ENCODE results near the gene KCND3.

The KCND3 gene

DNA sequence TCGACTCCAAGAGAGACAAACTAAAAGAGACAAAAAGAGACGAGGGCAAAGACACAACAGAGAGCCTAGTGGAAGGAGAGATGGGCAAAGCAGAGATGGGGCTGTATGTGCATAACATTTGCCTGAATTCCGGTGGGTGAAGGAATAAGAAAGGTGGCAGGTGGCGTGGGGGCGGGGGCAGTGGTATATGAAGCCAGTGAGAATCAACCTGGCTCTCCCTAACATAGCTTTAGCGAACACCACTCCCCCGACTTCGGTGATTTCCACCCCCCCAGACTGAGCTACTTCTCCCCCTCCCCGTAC, 251.4 kb downstream of the KCND3 start:
- DNase-seq, result no peak

DNA sequence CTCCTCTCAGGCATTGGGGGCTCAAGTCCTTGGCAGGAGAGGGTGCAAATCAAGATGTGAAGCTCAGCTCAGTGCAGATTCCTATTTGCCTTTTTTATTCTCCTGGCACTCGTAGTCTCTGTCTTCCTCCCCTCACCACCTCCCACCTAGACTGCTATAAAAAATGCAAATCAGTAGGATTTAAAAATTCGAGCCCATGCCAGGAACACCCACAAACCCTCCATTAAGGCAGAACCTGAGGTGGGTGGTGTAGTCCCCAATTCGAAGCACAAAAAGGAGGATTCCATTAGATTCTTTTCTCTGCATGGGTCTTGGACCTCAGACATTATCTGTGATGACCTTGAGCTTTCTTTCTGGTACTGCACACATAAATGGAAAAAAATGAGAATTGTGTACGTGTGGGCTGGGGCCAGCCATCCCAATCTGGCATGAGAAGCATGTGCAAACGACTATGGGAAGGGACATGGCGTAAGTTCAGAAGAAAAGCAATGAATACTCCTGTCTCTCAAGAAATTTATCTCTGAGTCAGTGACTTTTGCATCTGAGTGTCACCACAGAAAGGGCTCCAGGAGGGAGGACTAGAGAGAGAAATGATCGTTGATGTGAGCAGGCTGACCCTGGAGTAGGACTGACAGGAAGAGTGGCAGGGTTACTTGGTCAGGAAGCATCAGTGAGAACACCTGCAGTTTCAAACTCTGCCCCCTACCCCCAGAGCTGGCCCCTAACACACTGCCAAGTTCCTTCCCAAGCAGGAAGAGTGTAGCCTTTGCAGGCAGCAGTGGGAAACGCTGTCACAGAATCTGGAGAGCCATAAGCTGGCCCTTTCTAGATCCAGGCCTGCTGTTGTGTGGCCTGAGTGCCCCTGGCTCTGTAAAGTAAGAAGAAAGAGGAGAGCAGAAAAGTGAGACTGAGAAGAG, 252.0 kb downstream of the KCND3 start:
- DNase-seq, result no peak

DNA sequence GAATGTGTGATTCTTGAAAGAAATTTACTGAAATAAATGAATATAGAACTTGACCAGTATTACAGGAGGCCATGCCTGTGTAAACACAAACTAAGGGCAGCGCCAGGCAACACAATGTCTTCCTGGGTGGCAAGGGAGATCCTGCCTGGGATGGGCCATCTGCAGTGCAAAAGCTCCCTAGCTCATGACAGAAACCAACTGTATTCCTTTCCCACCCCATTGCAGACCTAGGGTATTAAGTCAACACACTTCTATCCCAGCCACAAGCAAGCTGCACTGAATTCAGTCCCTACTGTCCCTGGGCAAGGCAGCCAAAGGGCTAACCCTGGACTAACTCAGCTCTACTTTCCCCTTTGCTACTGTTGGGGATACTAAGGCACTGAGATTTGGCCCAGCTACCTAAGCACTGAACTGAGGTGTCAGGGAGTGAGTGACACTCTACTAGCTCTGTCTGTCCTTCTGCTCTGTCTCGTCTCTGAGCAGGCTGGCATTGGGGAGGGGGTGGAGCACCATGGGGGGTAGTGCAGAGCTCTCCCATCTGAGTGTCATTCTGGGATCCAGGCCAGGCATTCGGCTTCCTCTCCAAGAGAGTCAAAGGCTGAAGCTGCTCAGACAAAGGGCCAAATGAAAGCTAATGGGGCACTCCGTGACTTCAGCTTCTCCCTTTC, 252.8 kb downstream of the KCND3 start:
- no peak for DNase-seq

DNA sequence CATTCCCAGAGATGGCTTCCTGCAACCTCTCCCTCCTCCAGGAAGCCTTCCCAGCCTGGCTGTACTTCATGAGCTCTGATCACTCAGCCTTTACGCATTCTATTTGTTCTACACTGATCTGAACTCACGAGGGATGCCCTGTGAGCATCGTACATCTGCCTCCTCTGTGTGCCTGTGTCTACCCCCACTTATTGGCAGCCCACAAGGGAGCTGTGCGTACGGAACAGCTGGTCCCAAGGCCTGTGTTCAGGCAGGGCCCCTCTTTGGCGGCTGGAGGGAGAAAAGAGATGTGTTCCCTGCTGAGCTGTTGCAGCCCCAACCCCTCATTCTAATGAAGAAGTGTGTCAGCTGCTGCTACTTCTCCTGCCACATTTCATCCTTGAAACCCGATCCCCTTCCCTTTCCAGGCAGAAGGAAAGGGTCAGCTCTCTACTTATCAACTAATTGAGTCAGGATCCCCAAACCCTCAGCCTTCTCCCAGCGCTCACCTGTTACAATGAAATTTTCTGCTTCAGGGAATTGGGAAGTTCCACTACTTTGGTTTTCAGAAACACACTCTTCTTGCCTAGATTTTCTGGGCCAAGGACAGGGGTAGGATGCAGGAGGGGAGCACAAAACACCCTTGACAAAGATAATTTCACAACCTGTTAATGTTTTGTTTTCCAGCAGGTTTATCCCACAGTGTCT, 253.5 kb downstream of the KCND3 start:
- DNase-seq, result no peak

DNA sequence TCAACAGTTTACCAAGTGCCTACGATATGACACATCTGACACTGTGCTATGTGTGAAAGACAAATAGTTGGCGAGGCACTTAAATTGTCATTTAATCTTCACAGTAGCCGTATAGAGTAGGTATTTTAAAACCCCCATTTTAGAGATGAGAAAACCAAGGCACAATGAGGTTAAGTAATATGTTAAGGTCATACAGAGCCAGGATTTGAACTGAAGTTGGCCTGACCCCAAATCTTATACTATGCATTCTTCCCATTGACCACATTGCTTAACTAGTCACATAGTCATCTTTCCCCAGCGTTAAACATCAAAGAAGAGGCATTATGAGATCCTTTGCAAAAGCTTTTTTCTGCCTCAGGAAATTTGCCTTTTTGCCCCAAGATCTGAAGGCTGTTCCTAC, 254.1 kb downstream of the KCND3 start:
- DNase-seq, result no peak

DNA sequence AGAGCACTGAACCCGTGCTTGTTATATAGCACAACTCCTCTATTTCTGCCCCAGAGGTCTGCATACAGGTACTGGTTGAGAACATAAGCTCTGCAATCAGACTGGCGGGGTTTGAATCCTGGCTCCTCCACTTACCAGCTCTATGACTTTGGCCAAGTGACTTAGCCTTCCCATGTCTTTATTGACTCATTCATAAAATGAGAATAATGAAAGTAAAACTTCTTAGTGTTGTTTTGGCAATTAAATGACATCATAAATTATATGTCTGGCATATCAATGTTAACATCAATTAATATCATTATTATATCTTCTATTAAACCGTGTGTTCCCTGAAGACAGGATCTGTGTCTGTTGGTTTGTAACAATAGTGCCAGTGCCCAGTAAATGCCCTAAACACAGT, 254.6 kb downstream of the KCND3 start:
- no peak for DNase-seq

DNA sequence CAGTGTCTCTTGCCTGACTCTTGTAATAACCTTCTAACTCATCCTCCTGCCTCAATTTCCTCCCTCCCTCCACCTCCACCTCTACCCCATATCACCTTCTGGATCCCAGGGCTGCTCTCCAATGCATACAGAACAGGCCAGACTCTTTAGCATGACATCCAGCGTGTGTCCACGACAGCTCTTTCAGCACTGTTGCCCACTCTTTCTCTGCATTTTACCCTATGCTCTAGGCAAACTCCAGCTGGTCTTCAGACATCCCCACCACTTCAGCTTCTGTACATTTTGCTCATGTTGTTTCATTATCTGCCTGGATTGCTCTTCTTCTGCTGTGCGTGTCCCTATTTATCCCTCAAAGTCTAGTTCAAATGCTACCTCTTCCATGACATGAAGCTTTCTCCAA, 255.0 kb downstream of the KCND3 start:
- DNase-seq, result no peak

DNA sequence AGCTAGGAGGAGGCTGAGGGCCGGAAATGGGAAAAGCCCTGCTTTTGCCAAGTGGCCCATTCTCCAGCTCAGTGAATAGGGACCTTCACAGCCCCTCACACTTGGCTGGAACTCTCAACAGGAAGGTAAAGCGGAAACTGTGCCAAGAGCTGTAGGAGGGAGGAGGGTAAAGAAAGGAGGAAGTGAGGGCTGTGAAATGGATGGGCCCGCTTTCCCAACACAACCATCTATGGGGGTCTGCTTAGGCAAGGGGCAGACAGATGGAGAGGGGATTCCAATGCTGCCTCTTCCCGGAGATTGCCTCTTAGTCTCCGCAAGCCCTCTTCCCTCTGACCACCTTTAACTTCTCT, 255.5 kb downstream of the KCND3 start:
- DNase-seq, result no peak

DNA sequence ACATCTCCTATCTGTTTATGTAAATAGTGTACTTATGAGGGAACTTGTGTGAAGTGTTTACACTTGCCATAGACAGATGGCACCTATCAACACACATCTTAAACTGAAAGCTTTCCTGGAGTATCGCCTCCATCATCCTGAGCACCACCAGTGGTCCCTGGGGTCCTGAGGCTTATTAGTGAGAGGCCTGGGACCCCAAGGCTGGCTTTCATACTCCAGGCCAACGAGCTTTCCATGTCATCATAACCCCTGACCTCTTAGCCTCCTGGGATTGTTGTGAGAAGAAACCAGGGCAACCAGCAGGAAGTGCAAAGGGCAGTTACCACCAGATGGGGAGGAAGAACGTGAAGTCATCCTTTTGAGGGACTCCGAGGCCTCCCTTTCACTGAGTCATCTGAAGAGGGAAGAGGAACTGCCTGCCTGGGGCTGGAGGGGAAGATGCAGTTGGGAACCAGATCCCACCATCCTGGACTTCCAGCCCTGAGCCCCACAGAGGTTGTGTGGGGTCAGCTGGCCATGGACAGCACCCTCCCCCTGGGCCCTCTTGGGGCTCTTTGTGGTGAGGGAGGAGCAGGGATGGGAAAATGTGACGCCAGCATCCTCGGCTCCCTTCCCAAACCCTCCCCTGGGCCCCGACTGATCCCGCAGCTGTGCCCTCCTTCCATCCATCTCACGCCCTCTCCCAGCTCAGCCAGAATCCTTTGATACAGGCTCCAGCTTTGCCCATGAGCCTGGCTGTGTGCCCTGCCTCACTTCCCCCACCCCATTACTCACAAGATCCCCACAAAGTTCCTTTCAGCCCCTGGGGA, 256.1 kb downstream of the KCND3 start:
- peak; percentile 64 for DNase-seq

DNA sequence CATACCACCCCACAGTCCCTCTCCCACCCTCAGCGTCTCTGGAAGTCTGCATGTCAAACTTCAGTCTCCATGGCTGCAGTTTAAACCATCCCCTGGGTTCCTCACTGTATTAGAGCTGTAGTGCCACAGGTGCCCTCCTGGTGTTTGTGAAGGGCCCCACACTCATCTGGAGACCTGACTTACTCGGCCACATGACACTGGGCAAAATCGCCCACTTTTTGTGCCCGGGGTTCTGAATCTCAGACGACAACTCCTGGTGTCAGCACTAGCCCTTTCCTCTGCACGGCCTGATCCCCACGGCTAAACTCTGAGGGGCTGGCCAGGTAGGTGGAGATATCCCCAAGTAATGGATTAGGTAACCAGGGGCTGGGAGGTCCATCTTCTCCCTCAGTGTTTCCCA, 256.8 kb downstream of the KCND3 start:
- DNase-seq, result no peak

DNA sequence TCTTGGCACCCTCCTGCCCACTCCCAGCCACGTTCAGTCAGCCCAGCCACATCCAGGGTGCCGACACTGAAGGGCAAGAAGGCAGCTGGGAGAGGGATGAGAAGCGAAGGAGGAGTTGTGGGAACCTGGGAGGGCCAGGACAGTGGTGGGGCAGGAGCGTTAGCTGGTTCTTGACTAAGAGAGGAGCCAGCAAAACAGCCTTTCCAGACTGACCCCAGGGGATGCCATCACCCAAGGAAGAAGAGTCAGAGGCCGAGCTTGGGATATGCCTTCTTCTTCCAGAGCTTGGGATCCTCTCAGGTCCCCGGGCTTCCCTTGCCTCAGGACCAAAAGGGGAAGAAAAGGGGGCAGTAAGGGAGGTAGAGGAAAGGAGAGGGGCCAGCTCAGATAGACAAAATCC, 257.5 kb downstream of the KCND3 start:
- no peak for DNase-seq

DNA sequence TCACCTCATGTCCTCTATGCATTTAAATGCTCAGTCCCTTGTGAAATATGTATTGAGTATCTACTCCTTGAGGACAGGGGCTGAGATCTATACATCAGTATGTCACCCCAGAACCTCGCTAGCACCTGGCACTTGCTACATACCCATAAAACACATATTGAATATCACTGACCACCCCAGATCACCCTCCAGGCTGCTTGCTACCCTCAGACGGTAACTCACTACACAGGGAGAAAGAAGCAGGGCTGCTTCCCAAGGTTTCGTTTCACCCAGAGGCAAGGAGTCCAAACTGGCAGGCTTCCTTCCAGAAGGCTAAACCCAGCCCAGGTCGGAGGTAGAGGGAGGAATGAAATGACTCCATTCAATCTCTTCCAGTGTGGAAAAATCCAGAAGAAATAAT, 258.8 kb downstream of the KCND3 start:
- DNase-seq, result no peak

DNA sequence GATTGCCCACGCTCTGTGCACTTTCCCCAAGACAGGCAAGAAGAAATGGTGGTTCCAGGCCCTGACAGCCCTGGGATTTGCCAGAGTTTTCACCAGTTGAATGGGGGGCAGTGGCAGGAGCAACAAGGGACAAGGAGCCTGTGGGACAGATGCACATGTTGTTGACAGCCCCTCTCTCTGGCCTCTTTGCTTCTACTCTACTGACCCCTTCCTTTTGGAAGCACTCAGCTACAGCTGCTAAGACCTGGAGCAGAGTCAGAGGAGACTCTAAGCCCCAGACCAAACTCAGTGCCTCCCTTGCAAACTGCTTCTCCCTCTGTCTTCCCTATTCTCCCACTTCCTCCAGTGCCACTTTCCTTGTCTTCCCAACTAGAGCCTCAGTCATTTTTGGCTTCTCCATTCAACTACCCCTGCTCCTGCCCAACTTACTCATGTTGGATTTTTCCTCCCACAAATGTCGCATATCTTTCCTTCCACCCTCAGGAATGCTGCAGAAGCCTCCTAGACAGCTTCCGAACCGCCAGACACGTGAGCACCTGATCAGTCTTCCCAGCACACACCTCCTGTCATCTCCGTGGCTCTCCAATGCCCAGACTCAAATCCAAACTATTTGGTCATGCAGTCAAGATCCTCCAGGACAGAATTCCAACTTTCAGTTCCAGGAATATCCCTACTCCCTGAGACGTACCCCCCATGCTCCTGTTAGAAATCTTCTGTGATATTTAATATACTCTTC, 259.4 kb downstream of the KCND3 start:
- DNase-seq, result no peak

DNA sequence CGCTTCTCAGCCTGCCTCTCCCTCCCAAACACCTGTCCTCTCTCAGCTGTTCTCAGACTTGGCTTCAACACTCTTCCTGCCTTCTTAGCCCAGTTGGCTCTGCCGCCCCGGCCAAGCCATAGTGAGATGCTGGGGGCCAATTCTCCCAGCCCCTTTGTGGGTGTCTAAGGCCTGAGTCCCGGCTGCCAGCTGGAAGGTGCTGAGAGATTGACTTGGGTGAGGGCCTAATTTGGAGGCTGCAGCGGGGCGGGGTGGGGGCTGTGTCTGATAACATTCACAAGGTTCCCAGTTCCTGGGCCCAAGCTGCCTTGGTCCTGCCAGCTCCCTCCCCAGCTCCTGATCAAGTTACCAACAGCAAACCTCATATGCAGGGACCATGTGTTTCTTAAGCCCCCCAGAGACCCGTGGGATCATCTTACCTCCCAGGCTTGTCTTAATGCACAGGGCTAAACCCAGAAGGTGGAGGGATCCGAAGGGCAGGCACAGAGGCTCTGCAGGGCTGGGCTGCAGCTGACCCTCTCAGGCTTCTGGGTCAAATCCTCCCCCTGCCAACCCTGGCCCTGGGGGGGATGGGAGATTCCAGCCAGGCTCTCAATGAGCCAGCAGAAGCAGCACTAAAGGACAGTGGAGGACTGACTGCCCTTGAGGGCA, 260.1 kb downstream of the KCND3 start:
- DNase-seq, result no peak

DNA sequence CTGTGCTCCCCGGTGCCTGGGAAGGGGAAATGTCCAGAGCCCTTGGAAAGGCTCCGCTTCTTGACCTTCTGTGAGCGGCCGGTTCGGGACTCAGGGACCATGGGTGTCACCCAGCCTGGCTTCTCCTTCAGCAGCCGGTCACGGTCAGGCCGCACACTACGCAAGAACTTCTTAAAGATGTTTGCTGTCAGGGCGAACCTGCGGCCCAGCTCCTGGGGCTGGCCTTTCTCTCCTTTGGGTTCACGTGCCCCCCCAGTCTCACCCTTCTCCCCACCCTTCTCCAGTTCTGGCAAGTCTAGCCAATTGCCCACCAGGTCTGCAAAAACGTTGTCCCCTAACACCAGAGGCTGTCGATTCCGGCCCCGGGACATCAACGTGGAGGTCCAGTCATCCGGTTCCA, 262.4 kb downstream of the KCND3 start:
- DNase-seq, result no peak

DNA sequence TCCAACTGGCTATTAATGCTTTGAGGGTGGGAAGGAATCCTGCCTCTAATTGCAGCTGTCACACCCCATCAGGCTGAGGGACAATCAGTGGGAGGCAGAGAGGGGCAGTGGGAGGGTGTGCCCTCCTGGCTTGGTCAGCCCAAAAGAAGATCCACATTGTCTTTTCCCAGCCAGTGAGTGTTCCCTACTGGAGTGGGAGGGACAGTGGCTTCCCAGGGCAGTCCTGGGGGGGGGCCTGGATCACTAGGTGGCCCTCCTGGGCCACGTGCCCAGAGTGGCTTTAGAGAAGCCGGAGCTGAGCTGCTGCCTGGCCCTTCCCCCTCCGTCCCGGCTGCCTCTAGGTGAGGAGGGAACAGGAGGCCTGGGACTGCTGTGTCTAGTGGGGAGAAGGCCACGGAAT, 264.3 kb downstream of the KCND3 start:
- no peak for DNase-seq

DNA sequence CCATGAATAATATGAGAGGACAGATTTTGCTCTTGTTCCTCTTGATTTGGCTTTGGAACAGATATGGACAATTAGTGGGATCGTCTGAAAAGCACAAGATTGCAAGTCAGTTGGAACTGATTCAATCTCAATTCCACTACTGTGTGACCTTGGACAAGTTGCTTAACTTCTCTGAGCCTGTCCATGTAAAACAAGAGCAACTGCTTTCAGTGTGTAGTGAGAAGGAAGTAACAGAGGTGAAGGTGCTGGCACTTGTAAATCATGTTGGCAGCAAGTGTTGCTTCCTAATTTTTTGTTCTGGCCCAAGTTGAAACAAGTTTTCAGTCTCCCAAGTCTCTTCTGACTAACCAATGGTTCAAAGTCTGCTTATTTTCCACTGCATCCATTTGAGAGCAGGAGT, 265.6 kb downstream of the KCND3 start:
- no peak for DNase-seq

DNA sequence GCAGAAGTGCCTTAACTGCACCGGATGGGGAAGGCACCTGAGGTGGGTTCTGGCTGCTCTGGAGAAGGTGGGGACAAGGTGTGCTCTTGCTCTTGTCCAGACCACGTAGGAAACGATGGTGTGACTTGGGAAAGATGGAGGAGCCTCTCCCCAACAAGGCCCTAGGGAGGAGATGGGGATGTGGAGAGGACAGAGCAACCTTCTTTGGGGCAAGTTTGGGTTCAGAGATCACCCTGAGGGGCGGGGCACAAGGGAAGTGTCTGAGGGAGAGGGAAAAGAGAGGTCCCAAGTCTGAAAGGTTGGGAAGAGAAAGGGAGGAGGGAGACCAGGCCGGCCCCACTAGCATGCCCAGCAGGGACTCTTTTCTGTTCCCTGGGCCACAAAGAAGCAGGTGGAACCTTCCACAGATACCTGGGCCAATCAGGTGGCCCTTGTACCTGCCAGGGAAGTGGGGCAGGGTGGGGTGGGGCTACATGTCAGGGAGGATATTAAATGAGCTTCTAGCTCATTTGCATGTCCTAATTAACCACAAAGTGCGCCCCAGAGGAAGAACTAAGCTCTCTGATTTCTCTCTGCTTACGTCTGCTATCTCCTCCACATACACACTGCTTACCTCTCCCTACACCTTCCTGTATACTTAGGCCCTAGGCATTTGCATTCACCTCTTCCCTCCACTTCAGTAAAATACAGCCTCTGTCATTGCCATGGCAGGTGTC, 266.2 kb downstream of the KCND3 start:
- no peak for DNase-seq

DNA sequence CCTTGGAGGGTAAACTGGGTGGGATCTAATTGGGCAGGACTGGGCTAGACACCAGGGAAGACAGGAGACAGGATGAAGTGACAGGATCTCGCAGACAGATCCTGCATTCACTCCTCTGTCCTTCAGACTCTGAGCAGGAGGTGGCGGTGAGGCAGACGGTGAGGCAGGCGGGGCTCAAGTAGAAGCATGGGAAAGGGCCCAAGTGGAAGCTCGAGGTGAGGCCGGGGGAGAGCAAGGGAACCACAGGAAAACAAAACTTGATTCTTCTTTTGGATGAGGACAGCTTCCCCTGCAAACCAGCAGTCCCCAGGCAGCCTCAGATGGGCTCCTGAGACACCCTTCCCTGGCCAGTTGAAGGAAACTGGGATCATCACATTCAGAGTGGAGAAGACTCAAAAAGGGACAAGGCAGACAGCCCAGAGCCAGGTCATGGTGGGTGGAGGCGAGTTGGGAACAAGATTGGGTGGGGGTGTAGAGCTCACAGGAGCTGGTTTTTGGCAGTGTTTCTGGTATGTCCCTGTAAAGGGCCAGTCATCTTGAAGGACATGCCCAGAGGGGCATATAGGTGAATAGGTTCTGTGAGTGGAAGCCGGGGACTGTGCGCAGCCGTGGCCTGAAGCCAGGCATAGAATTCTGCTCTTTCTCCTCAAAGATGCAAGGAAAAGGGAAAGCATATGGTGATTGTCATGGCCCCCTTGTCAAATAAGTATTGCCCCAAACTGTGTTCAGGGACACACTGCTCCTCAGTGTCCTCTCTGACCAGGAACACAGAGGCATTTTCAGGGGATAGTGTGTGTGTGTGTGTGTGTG, 268.3 kb downstream of the KCND3 start:
- DNase-seq, result no peak

Data from NCI-H226 (cell line).